HG02623 (cell line): ENCODE data around the gene VMAC.

Experiments
- ATAC-seq: cut with Tn5 transposase; IDR thresholded peaks from one replicate; pipeline ENCODE4 v1.9.1; 2021; ENCODE audit warnings: moderate library complexity; ENCODE audit not compliant: unreplicated experiment

The VMAC gene

DNA sequence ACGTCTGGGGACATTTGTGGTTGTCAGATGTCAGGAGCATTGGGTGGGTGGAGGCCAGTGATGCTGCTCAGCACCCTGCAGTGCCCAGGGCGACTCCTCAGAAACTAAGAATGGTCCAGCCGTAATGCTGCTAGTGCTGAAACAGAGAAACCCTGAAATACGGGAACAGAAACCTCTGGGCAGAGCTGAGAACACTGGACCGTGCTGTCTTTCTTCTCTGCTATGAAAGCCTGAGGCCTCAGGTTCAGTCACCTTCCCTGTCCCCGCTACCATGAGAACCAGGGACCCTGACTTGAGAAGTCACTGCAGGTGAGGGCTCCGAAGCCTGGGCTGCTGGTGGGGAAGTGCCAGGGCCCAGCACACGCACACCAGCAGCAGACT lies 22.8 kb downstream of the VMAC start:
- ATAC-seq: no peak

DNA sequence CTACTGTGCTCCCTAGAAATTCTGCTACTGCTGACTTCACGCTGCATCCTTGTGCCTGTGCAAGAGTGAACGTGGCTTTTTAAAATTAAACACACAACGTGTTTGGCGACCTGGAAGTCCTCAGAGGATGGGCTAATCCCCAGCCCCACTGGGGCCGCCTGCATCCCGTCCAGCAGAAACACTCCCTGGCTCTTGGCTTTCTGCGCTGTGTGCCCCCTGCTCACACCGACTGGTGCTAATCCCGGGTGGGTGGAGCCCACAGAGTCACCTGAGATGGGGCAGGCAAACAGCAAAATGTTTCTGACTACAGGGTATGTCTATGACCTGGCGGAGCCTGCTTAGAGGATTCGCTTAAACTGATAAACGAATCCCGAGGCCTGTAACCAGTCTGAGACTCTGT lies 24.5 kb downstream of the VMAC start:
- ATAC-seq: no peak

DNA sequence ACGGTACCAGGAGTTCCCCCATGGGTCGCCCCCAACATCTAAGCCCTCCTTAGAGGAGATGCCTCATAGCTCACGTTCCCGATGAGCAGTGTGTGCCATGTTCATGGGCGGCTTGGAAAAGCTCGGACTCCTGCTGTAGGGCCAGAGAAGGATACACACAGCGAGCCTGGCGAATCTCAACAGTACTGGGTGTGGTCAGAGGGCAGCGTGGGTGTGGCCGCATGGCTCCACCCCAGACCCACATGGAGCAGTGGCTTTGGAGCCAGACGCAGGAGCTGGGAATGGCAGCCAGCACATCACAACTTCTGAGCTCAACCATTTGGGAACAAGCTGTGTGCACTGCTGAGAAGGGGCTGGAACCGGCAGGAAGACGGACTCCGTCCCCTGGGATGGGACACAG lies 25.0 kb downstream of the VMAC start:
- ATAC-seq: no peak

DNA sequence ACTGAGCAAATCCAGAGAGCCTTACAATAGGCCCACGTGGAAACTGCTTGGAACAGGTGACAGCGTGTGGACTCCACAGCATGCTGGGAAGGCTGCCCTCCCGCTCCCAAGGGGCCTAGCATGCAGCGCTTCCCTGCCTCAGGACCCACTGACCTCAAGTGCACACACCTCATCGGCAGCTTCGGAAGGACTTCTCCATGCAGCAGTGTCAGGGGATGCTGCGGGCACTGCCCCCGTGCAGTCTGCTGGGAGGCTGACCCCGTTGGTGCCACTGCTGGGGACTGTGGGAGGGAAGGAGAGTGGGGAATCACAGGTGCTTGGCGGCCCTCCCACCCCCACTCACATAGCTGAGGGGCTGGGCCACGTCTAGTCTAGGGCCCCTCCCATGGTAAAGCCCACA lies 26.6 kb downstream of the VMAC start:
- no peak for ATAC-seq

DNA sequence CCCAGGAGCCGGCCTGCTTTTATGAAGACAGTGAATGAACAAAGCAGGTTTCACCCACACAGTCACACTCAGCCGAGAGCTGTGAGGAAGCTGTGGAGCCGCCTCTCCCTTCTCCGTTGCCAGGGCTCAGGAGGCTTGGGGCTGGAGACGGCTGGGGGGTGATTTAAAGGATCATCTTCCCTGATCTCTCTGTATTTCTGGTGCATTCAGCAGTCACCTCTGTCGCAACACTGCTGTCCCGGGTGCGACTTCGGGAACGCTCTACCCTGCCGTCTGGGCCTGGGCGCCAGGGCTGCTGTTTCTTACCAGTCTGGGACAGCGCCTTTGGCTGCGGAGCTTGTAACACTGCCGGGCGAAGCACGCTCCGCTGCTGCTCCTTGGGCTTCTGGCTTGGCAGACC lies 27.5 kb downstream of the VMAC start:
- ATAC-seq: no peak

DNA sequence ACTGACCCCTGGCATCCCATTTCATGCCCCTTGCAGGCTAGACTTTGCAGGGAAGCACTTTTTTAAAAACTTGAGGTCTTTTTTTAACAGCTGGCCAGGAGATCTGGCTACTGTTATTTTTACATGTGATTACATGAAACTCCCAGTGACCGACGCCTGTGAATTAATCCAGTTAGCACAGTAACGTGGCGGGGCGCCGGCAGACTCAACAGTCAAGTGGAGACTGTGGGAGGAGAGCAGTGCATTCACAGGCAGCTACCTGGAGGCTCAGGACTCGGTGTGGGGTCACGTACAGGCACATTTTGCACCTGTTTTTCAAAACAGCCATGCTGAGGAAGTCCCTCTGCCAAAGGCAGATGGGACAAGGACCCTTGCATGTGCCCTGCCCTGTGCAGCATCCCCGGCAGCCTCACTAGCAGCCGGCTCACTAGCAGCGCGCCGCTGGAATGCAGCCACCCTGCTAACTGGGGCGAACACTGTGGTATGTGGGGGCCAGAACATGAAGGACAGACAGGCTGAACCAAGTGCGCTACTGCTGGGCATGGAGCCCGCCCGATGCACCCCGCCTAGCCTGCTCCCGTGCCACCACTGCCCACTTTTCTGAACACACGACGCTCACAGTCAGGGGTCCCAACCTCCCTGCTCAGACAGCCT lies 28.1 kb downstream of the VMAC start:
- no peak for ATAC-seq

DNA sequence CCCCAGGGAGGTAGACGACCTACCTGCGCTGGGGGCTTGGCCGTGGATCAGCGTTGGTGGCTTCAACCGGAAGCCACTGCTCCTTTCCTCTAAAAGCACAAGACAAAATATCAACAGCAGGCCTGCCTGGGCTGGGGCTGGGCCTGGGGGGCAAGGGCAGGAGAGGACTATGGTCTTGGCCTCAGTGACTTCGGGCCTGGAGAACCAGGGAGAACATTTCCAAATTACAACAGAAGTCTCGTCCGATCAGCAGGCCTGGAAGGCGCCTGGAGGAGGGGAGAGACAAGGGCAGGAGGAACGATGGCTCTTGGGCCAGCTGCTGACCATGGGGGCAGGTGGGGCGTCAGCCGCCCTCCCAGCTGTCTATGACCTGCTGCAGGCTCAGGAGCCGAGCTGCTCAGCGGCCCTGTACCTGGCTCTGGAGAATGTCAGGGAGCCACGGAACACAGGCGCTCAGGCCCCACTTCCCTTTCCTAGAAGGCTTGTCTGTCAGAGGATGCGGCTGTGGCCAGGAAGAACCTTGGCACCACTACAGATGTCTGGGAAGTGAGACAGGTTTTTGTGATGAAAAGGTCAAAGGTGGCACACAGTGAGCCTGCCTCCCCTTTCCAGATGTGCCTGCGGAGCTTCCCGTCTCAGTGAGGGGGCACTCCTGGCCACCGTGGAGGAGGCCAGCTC lies 28.9 kb downstream of the VMAC start:
- no peak for ATAC-seq

DNA sequence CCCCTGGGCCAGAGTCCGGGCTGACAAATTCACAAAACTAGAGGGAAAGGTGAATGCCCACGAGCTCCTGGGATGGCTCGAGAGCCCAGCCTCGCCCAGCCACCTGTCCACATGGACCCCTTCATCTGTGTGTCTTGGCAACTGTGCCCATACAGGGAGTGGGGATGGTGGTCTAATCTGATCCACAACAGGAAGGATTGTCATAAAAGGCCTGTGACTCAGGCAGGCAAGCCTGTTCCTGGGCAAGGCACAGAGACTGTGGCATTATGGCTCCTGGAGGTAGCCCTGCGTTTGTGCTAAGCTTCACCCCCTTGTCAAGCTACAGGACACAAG lies 29.4 kb downstream of the VMAC start:
- no peak for ATAC-seq

DNA sequence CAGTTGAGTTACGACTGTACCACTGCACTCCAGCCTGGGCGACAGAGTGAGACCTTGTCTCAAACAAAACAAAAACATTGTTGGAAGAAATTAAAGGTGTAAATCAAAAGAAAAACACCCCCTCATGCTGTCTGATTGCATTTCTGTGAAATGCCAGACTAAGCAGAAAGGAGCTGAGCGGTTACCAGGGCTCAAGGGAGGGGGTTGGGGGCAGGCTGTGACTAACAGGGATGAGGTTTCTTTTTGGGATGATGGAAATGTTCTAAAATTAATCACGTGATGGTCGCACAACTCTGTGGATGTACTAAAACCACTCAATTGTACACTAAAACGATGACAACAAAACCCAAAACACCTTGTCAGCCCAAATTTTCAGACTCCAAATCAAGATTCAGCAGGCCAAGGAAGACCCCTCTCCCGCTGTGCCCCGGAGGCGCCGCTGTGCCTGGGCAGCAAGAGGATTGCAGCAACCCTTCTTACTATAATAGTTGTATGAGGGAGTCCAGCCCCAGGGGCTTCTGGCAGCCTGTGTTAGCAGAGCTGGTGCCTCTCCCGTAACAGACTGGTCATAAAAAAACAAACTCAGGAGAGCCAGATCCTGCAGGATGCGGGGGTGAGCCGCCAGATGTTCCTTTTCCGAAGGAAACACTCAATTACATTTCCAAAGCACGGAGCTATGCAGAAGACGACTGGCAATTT lies 30.3 kb downstream of the VMAC start:
- no peak for ATAC-seq

DNA sequence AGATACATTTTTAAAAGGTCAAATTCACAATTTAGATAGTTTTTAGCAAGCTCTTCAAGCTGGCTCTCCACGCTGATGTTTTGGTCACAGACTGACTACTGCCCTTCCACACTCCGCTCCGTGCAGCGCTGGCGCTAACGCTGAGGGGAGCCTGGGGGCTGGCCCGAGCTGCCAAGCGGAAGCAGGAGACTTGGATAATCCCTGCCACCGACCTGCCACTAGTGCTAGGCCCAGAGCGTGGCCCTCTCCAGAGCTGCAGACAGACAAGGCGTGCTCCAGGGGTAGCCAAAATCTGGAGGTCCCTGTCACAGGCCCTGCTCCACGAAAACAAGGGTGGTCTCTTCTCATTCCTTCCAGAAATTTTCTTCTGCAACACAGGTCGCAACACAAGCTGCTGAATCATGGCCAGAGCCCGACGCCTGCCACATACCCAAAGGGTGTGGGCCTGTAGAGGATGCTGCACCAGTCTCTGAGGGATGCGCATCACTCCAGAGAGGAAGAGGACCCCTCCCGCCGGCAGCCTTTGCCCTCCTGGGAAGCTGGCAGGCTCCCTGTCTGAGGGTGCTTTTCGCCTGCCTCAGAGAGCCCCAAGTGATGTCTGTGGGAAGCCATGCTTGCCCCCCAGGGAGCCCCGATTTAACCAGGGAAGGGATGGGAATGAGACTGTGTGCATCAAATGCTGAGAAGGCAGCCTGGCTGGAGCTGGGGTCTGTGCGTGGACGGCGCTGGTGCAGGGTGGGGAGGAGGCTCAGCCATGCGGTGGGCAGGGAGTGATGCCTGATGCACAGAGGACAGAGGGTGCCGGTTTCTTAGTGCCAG lies 31.0 kb downstream of the VMAC start:
- no peak for ATAC-seq

DNA sequence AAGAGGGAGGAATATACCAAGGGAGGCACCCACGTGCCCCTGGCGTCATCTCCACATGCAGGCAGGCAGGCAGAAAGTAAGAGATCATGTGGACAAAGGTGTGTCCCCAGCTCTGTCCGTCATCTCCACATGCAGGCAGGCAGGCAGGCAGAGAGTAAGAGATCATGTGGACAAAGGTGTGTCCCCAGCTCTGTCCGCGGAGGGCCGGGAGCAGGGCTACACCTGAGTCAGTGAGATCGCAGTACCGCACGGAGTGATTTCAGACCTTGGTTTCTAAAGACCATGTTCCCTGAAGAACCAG lies 31.6 kb downstream of the VMAC start:
- no peak for ATAC-seq

DNA sequence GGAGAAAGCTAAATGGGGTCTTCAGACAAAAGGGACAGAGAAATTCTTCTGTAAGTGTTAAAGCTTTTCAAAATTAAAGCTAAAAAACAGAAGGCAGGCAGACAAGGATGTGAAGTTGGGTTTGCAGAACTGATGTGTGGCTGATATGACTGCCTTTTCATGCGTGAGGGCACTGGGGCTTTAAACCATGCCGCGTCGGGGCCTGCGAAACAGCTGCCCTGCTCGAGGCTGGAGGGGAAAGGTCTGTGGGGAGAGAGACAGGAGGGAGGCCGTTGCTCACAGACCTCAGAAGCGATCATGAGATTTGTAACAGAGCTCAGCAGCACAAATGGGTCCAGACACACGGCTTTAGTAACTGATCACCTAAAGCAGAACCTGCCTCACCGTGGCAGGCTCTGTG lies 32.9 kb downstream of the VMAC start:
- ATAC-seq: no peak

DNA sequence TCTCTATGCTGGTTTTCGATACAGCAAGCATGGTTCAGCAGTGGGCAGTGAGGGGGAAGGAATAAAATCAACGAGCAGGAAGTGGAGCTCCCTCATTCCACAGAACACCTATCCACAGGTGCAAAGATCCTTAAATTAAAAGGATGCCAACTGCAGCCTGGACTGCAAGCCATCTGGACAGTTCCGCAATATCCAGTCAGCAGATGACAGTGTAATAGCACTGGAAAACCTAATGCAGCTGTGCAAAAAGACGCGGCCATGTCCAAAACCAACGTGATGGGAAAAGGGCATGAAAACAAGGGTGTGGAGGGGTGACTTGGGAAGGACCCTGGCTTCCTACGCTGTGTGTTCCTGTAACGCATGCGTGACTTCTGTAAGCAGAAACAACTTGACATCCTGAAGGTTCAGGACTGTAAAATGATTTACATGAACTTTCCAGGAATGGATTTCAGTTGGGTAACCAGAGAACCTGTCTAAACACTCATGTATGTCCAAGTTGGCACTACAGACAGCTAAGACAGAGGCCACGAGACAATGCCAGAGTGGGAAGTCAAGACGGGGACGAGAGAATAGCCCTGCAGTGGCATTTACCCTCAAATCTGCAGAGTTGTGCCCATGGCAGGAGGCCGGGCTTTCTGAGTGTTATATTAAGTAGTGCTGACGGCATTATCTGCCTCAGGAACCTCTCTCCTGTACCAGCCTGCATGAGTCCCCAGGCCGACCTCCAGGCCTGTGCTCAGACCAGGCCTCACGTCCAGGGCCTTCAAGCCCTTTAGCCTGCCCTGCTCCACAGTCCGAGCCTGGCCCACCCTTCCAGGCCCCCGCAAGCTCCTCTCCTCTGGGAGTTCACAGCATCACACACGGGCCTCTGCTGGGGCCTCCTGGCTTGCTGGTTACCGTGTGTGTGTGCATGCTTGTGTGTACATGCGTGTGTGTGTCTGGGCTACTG lies 35.9 kb downstream of the VMAC start:
- no peak for ATAC-seq

DNA sequence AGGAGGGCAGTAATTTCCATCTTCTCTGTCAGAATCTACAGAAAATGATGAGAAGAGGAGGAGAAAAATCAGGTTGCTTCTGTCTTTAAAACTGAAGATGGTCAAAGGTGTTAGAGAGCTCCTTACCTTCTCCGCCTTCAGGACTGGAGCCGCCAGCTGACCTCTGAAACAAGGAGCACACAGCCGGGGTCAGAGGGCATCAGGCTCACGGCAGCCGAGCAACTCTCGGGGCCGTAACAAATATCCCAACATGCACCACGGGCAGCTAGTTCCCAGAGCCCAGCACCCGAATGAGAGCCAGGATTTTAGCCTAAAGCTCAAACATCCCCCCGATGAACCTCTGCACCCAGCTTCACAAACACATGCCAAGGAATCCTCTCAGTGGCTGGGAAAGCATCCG lies 37.0 kb downstream of the VMAC start:
- no peak for ATAC-seq

DNA sequence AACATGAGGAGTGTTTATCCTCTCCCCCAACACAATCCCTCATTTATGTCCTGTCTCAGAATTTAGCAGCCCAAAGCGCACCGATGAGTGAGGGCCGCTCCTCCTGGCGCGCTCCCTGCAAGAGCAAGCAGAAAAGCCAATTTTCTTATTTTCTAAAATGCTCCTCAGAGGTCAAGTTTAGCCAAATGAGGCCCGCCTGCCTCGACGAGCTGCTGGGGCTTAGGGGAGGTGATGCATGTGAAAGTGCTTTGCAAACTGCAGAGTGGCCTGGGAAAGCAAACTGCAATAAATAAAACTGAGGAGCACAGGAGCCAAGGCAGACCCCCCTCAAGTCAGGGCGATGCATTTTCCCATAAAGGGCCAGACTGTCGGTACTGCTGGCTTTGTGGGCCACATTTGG lies 38.4 kb downstream of the VMAC start:
- no peak for ATAC-seq

DNA sequence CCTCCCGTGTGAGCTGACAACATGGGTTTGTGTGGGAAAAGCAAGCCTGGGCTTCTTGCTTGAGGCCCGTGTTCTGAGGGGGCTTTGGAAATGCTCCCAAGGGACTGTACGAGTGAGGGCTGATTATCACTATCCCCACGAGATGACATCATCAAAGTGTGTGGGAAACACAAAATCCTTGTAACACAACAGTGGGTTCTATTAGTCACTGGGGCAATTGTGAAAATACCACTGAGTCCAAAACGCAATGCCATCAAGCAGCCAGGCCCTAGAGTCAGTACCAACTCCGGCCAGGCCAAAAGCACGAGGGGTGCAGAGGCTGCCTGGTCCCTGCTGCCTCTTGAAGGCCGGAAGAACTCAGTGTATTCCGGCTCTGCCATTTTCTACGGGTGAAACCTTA lies 39.0 kb downstream of the VMAC start:
- ATAC-seq: no peak

DNA sequence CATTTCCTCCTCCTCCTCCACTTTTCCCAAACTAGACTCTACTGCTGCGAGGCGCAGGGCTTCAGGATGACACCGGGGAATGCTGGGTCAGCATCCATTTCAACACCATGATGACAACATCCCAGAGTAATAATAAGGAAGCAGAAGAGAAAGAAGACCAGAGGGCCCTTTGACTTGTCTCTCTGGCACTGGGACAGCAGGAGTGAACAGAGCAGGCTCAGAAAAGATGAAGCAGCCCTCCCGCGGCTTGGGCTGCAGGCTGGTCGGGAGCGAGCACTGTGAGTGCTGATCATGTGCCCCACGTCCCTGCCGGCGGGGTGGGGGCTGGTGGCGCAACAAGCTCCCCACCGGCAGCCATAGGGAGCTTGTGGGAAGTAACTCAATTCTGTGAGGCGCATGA lies 42.8 kb downstream of the VMAC start:
- ATAC-seq: no peak

DNA sequence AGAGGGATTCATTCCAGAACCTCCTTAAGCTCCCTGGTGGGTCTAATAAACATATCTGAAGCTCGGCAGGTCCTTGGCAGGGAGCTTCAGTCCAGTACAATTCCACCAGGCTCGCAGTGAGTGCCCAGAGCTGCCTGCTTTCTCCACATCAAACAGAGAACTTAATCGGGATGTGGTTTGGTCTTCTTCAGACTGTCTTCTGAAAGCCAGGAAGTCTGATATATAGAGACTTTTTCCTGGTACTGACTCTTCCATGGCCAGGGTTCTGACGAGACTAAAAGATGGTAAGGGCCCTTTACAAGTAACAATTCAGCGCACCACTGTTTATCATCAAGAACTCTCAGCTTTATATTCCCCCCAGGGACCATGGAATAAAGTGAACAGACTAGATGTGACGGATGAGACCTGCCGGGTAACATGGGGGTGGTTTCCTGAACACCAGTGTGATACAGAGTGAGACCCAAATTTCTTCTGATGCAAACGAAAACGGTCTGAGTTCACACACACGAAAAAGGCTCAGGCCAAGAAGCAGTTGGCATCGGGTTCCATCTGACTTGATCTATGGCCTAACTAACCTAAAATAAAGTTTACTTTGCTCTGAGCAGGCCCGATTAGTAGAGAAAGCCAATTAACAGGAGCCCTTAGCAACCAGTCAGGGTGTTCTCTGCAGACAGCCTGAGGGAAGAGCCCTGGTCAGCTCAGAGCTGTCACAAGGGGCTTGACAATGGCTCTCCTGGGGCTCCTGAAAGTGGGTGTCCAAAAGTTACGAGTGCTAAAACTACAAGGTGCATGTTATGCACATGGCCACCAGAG lies 44.3 kb downstream of the VMAC start:
- no peak for ATAC-seq

DNA sequence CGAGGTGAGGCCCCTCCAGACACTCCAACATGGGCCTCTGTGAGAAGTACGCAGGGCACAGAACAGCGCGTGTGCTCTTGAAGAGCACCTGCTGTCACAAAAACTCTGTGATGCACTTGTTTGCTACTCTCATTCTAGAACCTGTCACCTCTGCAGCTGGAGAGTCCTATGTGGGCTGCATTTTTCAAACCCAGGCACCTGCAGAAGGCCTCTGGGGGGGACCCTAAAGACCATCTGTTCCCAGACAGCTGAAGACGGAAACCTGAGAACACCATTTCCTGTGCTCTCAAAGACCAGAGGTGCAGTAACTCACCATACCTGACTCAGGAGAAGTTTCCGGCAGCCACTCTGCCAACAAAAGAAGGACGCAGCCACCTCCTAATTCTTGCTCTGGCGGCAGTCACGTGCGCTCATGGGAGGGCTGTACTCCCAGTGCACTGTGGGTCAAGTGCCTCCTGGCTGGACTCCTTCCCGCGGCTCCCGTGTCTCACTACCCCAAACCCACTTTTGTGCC lies 45.2 kb downstream of the VMAC start:
- no peak for ATAC-seq

DNA sequence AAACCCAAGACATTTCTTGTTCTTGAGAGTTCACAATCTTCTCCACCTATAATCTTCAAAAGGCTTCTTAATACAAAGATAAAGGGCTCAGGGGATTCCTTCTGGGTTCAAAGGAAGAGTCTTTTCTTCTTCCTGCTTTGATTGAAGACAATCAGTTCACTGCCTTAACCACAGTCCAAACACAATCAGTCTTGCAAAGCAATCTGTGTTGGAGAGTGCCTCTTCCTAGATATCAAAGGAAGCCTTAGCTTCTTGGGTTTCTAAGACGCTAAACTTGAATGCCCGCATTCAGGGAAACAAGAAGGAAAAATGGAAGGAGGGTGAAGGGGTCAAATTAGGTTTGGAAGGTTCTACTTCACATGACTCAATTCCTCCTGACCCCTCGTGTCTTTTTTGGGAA lies 46.1 kb downstream of the VMAC start:
- no peak for ATAC-seq
